ENCODE measurements around the gene VDR. TPM values are rescaled to one million over a fixed set of nuclear protein-coding genes. Genes with fewer than 3 reads are reported as not detected.

The VDR gene
- polyA plus RNA-seq, 1 donor (not counting 4 experiments of a cell fraction or from before 2014, with no cell fraction given), result 43.3 TPM

DNA sequence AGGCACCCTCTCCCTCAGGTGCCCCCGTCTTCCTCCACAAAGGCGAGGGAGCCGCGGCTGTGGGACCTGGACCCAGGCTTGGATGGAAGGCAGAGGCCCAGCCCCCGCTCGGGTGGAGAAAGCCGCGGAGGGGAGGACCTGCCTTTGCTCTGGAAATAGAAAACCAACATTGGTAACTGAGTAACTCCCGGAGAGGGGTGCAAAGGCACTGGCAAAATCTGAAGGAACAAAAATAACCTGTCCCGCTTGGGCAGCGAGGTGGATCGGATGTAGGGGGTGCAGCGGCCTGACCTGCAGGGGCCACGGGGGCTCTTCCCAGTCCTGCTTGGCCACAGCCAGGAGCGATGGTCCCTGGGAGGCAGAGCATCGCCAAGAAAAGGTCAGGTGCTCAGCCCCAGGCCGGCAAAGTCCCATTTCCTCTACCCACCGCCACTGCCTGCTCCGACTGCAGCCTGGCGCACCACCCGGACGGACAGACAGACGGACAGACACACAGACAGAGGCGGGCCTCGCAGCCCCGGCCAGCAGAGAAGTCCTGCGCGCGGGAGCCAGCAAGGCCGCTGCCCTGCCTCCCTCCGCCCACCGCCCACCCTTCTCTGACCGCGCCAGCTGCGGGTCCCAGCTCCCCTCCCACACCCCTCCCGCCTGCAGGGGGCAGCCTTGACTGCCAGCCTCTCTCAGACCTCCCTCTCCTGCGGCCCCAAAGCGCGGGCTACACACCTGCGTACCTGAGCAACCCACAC is 37.2 kb upstream of the VDR start:
- FAIRE-seq (no peak), DNase-seq (ENCODE audit: low read depth, low spot score) (no peak)
- no peak overlapping the region for H3K9ac ChIP-seq (ENCODE audit: control insufficient read depth, extremely low read depth, insufficient read depth, low read length)
- no peaks in the 10 kb centered on the region for H3K79me2 ChIP-seq (ENCODE audit: control insufficient read depth, insufficient read depth, low read length)
- TF ChIP-seq CTCF (optimal IDR thresholded peaks at IDR 0.05 in 1 of 3, IDR thresholded peaks at IDR 0.05 in 1 of 3, conservative IDR thresholded peaks at IDR 0.05 in 1 of 3; ENCODE audit: extremely low read depth in 1 of 3, insufficient read depth in 2 of 3, low read length in 3 of 3), result peak in 1 of 3 experiments; percentile 25
- TF ChIP-seq EZH2 (IDR thresholded peaks at IDR 0.05; ENCODE audit: low read length), result no peak
- no peaks in the 10 kb centered on the region for H3K27me3 ChIP-seq (ENCODE audit: control insufficient read depth, extremely low read depth, insufficient read depth, low read length)
- no peaks in the 10 kb centered on the region for H4K20me1 ChIP-seq (ENCODE audit: control insufficient read depth, extremely low read depth, insufficient read depth, low read length)
- no peak overlapping the region for H3K4me3 ChIP-seq (ENCODE audit: control insufficient read depth in 2 of 3, extremely low read depth in 1 of 3, insufficient read depth in 2 of 3, low read depth in 1 of 3, low read length in 3 of 3)
- dilution Hi-C loops (cut with MboI; ENCODE audit: extremely low pct_ligation_motif_present, low sequenced_read_pairs), result no loop called here
- no peaks in the 10 kb centered on the region for H3K9me3 ChIP-seq (ENCODE audit: control insufficient read depth, low read depth, low read length)
- H3K9me1 ChIP-seq (ENCODE audit: control insufficient read depth, extremely low read depth, insufficient read depth, low read length), result no peaks in the 10 kb centered on the region
- peaks cover 30% of the 10 kb centered on the region for H3K4me1 ChIP-seq (ENCODE audit: control insufficient read depth, extremely low read depth, insufficient read depth, low read length)
- H3K27ac ChIP-seq (ENCODE audit: control insufficient read depth, insufficient read depth, low read length), result no peak overlapping the region
- no peaks in the 10 kb centered on the region for H3K36me3 ChIP-seq (ENCODE audit: control insufficient read depth in 2 of 2, extremely low read depth in 1 of 2, insufficient read depth in 2 of 2, low read length in 2 of 2)
- no peak overlapping the region for H2AFZ ChIP-seq (ENCODE audit: control insufficient read depth, low read length)
- H3K4me2 ChIP-seq (ENCODE audit: control insufficient read depth, extremely low read depth, insufficient read depth, low read depth, low read length), result no peak overlapping the region

DNA sequence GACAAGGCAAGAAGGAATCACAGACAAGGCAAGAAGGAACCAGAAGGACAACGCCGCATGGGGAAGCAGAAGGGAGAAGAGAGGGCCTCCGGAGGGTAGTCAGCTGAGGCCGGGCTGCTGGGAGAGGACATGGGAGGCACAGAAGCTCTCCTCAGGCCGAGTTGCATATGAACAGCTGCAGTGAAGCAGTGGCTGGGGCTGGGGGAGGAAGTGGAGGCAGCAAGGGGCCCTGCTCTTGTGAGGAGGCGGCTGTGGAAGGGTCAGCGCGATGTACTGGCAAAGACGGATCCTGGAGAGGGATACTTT is 36.6 kb upstream of the VDR start:
- Histone ChIP-seq H3K9ac (ENCODE audit: control insufficient read depth, extremely low read depth, insufficient read depth, low read length) (no peak overlapping the region), H3K27me3 (ENCODE audit: control insufficient read depth, extremely low read depth, insufficient read depth, low read length) (no peaks in the 10 kb centered on the region), H3K4me2 (ENCODE audit: control insufficient read depth, extremely low read depth, insufficient read depth, low read depth, low read length) (no peak overlapping the region), H3K79me2 (ENCODE audit: control insufficient read depth, insufficient read depth, low read length) (no peaks in the 10 kb centered on the region), H4K20me1 (ENCODE audit: control insufficient read depth, extremely low read depth, insufficient read depth, low read length) (no peaks in the 10 kb centered on the region), H3K36me3 (ENCODE audit: control insufficient read depth in 2 of 2, extremely low read depth in 1 of 2, insufficient read depth in 2 of 2, low read length in 2 of 2) (no peaks in the 10 kb centered on the region), H2AFZ (ENCODE audit: control insufficient read depth, low read length) (no peak overlapping the region), H3K9me1 (ENCODE audit: control insufficient read depth, extremely low read depth, insufficient read depth, low read length) (no peaks in the 10 kb centered on the region), H3K9me3 (ENCODE audit: control insufficient read depth, low read depth, low read length) (no peaks in the 10 kb centered on the region), H3K4me1 (ENCODE audit: control insufficient read depth, extremely low read depth, insufficient read depth, low read length) (peaks cover 24% of the 10 kb centered on the region), H3K4me3 (ENCODE audit: control insufficient read depth in 2 of 3, extremely low read depth in 1 of 3, insufficient read depth in 2 of 3, low read depth in 1 of 3, low read length in 3 of 3) (no peak overlapping the region), H3K27ac (ENCODE audit: control insufficient read depth, insufficient read depth, low read length) (no peak overlapping the region)
- TF ChIP-seq EZH2 (IDR thresholded peaks at IDR 0.05; ENCODE audit: low read length) (no peak), CTCF (optimal IDR thresholded peaks at IDR 0.05 in 1 of 3, IDR thresholded peaks at IDR 0.05 in 1 of 3, conservative IDR thresholded peaks at IDR 0.05 in 1 of 3; ENCODE audit: extremely low read depth in 1 of 3, insufficient read depth in 2 of 3, low read length in 3 of 3) (no peak)
- dilution Hi-C loops (cut with MboI; ENCODE audit: extremely low pct_ligation_motif_present, low sequenced_read_pairs), result no loop called here
- FAIRE-seq (no peak), DNase-seq (ENCODE audit: low read depth, low spot score) (no peak)
